Activated CD4-positive, CD25-positive, alpha-beta regulatory T cell (primary cell): ENCODE data around the gene HFE.
A peak's percentile ranks its signal among the peaks of the same experiment; 100 is the strongest.
"Not testable (repeated sequence)": the region's sequence is repeated elsewhere in the genome, so short reads cannot be mapped to it uniquely, and the experiment has no call there.

ENCODE experiments used
- DNase-seq, 4 experiments: peaks; one replicate each; lab custom pipeline; 2025; lab: John Stamatoyannopoulos, UW

HFE gene

GRCh38 chr6:26087284-26088115, at the start of gene HFE:
Gene HFE, plus strand, starts transcription at chr6:26087429. Its CDS starts 12 bp downstream, at chr6:26087441.
- no peak for DNase-seq

GRCh38 chr6:26041946-26042345, 45.3 kb upstream of the HFE start:
- DNase-seq = no peak

GRCh38 chr6:26043384-26044139, 43.7 kb upstream of the HFE start:
- DNase-seq = peak in 2 of 4 experiments; percentile 17 to 27

GRCh38 chr6:26044140-26045064, 42.8 kb upstream of the HFE start:
- peak in 1 of 4 experiments; percentile 14 for DNase-seq

GRCh38 chr6:26045065-26045927, 41.9 kb upstream of the HFE start:
- peak; percentile 26 to 65 (median 51) for DNase-seq

- no peak for DNase-seq
These were observed 41.3 kb upstream of the HFE start for GRCh38 chr6:26045928-26046368.

- DNase-seq = not testable (repeated sequence)
These were observed 39.9 kb upstream of the HFE start for GRCh38 chr6:26047329-26047728.

GRCh38 chr6:26048590-26048989, 38.6 kb upstream of the HFE start:
- DNase-seq = no peak

- DNase-seq = no peak
These were observed 35.4 kb upstream of the HFE start for GRCh38 chr6:26051665-26052310.

- DNase-seq = not testable (repeated sequence)
These were observed 34.4 kb upstream of the HFE start for GRCh38 chr6:26052762-26053250.

GRCh38 chr6:26053992-26054780, 33.0 kb upstream of the HFE start:
- DNase-seq = no peak

- DNase-seq = peak; percentile 46 to 67 (median 61)
These were observed 32.2 kb upstream of the HFE start for GRCh38 chr6:26054781-26055718.

GRCh38 chr6:26055719-26056582, 31.3 kb upstream of the HFE start:
- DNase-seq = peak; percentile 64 to 78 (median 72)

- no peak for DNase-seq
These were observed 30.5 kb upstream of the HFE start for GRCh38 chr6:26056583-26057350.

- no peak for DNase-seq
These were observed 29.3 kb upstream of the HFE start for GRCh38 chr6:26057899-26058298.

- not testable (repeated sequence) for DNase-seq
These were observed 28.7 kb upstream of the HFE start for GRCh38 chr6:26058477-26059033.
